Vagina (tissue), 1 donor: ENCODE results near the gene EPX. TPM values are rescaled to one million over a fixed set of nuclear protein-coding genes. Genes with fewer than 3 reads are reported as not detected.

Experiments
- total RNA-seq: library from RNA; depleted of rRNA; stranded (reverse); fragments of >200 nt; gene quantifications from one replicate; pipeline ENCODE4 v1.2.3, GENCODE V29; 2016

EPX gene
- total RNA-seq, 1 donor from 2014 or later = not detected

Other genes starting within 250 kb of the EPX start
- 28.7 TPM for gene CUEDC1, start 237.3 kb upstream of the EPX start, total RNA-seq
- gene VEZF1, start 204.5 kb upstream of the EPX start, total RNA-seq = 86.2 TPM
- 155 TPM for gene SRSF1, start 185.5 kb upstream of the EPX start, total RNA-seq
- gene DYNLL2, start 109.3 kb upstream of the EPX start, total RNA-seq = 16.9 TPM
- not detected for gene OR4D1, start 44.3 kb upstream of the EPX start, total RNA-seq
- not detected for gene OR4D2, start 25.7 kb upstream of the EPX start, total RNA-seq
- gene MKS1, start 26.5 kb downstream of the EPX start, total RNA-seq = 13.0 TPM
- gene LPO, start 45.9 kb downstream of the EPX start, total RNA-seq = not detected
- not detected for gene MPO, start 88.2 kb downstream of the EPX start, total RNA-seq
- 7.1 TPM for gene TSPOAP1, start 136.1 kb downstream of the EPX start, total RNA-seq
- 31.4 TPM for gene SUPT4H1, start 159.5 kb downstream of the EPX start, total RNA-seq
- gene RNF43, start 224.8 kb downstream of the EPX start, total RNA-seq = 27.7 TPM